NCI-H1105 treated with DMSO at 0.1 percent for 48 hours (cell line): ENCODE results near the gene RRAS2.
"Not testable (repeated sequence)": the region's sequence is repeated elsewhere in the genome, so short reads cannot be mapped to it uniquely, and the experiment has no call there.

Source experiments
- DNase-seq: peaks from one replicate; lab custom pipeline; 2025; lab: John Stamatoyannopoulos, UW

The RRAS2 gene

DNA sequence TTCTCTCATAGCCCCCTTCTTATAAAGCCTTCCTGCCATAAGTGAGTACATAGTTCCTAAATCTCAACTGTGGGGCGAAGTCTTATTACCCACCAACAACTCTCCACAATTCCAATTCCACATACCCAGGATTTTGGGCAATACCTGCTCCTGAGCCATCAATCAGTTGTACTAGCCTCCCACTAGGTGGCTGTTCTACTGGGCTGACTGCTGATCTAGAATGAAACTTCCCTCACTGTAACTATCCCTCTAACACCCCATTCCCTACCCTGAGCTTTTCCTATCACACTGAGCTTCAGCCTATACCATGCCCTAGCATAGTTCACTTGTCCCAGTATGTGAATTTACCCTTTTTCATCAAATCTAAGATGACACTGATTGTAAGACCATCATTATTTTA lies 52.5 kb downstream of the RRAS2 start:
- DNase-seq = no peak

DNA sequence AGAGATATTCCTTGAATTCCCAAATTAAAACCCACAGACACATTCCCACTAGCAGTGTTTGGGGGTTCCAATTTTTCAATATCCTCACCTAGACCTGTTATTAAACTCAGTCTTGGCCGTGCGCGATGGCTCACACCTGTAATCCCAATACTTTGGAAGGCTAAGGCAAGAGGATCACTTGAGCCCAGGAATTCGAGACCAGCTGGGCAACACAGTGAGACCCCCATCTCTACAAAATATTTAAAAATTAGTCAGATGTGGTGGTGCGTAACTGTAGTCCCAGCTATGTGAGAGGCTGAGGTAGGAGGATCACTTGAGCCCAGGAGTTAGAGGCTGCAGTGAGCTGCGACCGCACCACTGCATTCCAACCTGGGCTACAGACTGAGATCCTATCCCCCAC lies 53.3 kb downstream of the RRAS2 start:
- no peak for DNase-seq

DNA sequence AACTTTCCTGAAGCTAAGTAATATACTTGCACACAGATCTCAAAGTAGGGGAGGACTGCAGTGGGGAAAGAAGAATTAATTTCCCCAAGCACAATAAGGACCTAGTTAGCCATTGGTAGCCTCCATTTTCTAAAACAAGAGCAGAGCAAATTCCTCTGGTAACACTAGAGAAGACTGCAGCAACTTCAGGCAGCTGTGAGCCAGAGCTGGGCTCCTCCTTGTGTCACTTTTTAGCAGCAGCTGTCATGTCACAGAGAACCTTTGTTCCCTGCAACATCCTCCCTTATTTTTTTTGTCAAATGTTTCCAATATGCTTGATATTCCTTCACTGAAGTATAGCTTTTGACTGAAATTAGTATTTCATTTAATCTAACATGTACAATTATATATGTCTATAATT lies 54.4 kb downstream of the RRAS2 start:
- DNase-seq = no peak

DNA sequence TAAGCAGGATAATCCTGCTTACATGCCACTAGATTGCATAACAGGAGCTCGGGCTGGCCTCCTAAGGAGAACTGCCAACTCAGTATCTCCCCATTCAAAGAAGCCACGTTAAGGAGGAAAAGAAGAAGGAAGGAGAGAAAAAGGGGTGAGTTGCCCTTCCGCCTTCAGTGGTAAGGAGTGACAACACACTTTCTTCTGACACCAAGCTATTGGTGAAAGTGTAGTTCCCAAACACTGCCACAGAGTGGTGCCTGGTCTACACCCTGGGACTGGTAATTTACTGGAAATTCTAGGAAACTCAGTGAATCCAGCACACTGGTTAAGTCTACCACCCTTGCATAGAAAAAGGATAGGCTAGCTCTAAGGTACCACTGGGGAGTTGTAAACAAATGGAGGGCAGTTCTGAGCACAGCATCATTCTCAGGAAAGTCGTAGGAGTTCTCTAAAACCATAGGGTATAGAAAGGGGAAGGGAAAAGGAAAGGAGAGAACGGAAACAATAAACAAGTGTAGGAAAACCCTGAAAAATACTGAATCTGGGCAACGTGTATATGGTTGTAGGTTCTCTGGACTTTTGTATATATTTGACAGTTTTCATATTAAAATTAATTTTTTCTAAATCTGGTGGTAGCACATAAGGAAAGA lies 58.2 kb downstream of the RRAS2 start:
- DNase-seq = peak; percentile 54

DNA sequence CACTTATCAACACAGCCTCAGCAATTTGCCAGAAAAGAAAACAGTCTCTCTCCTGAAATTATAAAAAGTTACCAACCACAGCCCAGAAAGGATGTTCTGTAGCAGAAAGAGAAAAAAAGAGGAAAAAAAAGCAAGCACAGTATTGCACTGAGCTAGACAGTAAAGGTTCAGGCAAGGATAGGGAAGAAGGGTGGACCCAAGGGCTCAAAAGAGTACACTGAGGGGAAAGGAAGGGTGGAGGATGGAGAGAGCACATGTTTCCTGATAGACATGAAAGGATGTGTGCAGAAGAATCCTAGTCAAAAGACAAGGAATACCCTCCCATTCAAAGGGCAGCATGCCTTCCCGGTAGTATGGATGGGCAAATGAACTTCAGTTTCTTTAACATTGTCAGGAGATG lies 59.1 kb downstream of the RRAS2 start:
- no peak for DNase-seq

GRCh38 chr11:14290422-14290821 lies 68.6 kb downstream of the RRAS2 start:
- DNase-seq = no peak

DNA sequence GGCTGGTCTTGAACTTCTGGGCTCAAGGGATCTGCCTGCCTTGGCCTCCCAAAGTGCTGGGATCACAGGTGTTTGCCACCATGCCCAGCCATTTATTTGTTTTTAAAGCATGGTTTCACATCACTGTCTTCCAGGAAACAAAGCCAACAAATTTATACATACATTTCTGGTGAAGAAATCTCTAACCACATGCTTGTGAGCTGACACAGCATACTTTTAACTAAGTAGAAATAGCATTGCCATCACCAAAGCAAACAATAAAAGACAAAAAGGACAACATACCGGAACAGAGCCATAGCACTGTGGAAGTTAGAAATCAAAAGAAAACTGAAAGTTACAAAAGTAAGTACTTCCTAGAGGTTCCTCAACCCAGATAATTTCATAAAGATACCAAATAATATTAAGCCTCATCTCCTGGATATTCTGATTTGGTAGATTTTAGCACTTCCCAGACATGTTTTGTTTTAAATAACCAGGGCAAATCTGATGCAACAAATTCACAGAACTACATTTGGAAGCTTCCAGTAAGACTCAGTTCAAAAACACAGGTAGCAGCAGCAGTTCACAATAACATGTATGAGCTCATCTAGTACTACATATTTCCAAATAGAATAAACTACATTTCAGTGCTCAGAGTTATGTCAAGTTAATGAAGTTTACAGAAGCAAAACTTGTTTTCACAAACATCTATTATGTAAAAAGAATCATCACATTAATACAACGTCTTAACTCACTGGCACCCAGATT lies 70.6 kb downstream of the RRAS2 start:
- no peak for DNase-seq

- DNase-seq = not testable (repeated sequence)
Observed at GRCh38 chr11:14278869-14279268, 80.1 kb downstream of the RRAS2 start.

DNA sequence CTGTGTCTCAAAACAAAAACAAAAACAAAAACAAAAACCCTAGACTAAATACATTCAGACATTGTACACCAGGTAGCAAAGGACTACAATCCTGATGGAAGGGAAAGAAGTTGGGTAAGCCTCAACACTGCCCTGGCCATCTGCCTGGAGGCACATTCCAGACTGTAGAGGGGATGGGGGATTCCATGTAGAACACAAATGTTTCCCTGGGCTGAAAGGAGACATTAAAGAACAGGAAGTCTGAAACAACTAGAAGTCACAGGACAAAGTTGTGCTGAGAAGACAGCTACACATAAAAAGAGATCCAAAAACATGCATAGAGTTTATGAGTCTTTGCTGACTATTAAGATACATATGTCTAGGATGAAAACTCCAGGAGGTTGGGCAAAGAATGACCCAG lies 83.9 kb downstream of the RRAS2 start:
- DNase-seq = no peak

GRCh38 chr11:14273895-14274294 lies 85.1 kb downstream of the RRAS2 start:
- DNase-seq = no peak

- no peak for DNase-seq
Observed at GRCh38 chr11:14270690-14271542, 88.1 kb downstream of the RRAS2 start.

DNA sequence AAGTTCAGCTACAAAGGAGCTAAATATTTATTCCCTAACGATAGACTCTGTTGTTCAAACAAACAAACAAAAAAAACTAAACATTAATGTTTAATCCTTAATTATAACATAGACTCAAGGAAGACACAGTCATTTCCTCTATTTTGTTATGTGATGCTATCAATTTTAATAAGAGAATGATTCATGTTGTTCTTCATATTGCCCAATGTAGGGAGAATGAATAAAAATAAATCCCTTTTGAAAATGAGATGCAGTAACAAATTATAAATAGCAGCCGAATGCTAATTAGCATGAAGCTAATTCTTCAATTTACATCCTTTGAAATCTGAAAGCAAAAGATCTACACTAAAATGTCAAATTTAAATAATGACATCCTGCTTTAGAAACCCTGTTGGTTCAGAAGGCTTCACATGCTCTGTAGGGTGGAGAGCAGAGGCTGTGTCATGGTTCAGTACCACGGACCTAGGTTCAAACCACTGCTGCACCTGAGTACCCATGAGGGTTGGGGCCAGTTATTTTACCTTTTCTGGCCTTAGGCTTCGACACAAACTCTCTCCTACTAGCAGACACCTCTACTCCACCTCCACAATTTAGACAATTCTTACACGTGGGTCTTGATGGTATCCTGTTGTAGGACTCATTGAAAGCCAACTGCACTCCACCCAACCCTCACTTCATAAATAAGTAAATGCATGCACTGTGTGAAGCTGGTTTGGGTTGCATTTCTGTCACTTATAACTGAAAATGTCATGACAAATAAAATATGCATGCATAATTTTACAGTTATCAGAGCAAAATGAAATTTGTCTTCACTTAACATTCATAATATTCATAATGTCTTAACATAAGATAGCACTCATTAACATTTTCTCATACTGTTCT lies 89.0 kb downstream of the RRAS2 start:
- DNase-seq = no peak

DNA sequence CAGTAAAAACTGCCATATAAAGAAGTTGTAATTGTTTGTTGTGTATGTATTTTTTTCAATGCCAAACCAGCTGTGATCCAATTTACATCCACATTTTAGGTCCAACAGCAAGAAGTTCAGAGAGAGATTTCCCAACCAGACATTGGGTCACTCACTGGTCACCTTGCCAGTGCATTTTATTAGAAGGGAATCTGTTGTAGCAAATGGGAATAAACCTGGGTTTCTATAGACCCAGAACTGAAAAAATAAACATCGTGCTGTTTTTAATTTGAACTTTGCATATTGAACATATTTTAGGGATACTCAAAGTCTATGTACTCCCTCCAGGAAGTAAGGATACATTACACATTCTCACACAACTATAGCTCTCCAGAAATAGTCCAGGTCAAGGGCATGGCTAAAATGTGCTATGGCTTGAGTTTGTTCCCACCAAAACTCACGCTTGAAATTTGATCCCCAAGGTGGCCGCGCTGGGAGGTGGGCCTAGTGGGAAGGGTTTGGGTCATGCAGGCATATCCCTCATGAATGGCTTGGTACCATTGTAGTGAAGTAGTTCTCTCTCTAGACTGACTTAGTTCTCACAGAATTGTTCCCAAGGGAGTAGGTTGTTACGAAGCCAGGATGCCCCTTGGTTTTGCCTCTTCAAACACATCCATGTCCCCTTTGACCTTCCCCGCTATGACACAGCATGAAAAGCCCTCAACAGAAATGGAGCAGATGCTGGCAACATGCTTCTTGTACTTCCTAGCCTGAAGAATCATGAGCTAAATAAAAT lies 90.9 kb downstream of the RRAS2 start:
- no peak for DNase-seq

DNA sequence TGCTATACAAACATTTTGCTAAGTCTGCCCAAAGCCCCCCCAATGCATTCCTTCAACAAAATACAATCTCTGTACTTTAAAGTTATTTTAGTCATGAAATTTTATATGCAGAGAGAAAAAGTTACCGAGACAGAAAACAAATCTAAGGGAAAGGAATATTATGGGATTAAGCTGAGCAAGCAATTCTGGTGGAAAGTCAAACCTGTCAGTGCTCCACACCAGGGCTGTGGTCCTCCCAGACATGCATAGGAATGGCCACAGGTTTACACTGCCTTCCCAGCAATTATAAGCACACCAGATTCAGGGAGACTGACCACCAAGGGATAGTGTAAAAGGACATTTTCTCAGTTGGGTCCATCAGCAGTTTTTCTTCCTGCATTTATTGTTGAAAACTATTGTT lies 92.4 kb downstream of the RRAS2 start:
- no peak for DNase-seq

GRCh38 chr11:14264966-14265365 lies 94.0 kb downstream of the RRAS2 start:
- DNase-seq = no peak

- no peak for DNase-seq
Observed at GRCh38 chr11:14262271-14262846, 96.6 kb downstream of the RRAS2 start.

DNA sequence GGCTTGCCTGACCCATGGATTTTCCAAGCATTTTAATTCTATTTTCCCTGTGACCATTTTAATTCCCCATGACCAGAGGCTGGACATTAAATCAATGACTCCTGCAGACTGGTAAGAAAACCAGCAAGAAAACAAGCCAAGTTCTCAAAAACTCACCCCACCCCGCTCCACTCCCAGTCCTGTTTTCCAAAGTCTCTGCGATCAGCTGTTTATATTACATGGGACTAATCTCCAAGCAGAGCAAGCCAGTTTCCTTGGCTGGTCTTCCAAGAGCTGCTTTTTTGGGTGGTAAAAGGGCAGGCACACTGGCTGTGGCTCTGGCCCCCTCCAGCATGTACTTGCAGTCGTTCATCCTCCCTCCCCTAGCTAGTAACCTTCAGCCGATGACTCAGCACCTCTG lies 97.9 kb downstream of the RRAS2 start:
- DNase-seq = no peak

- no peak for DNase-seq
Observed at GRCh38 chr11:14259878-14260277, 99.1 kb downstream of the RRAS2 start.

DNA sequence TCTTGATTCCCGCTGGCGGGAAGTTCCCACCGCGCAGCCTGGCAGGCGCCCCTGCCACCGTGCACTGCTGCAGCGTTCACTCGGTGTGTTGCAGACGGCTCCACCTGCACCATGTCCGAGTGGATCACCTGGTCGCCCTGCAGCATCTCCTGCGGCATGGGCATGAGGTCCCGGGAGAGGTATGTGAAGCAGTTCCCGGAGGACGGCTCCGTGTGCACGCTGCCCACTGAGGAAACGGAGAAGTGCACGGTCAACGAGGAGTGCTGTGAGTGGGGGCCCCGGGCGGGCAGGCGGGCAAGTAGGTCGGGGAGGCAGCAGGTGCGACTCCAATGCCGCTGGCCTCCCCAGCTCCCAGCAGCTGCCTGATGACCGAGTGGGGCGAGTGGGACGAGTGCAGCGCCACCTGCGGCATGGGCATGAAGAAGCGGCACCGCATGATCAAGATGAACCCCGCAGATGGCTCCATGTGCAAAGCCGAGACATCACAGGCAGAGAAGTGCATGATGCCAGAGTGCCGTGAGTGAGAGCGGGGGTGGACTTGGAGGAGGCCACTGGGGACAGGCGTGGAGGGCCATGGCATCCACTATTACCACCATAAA lies 99.7 kb downstream of the RRAS2 start:
- DNase-seq = no peak

- no peak for DNase-seq
Observed at GRCh38 chr11:14258221-14258935, 100.6 kb downstream of the RRAS2 start.
